HTERT RPE-1 (cell line): ENCODE results near the gene NUFIP1.
"Not testable (repeated sequence)": the region's sequence is repeated elsewhere in the genome, so short reads cannot be mapped to it uniquely, and the experiment has no call there.

Source experiments
- in situ Hi-C: fragments of 300-500 bp; cut with MboI; formaldehyde crosslinking; loops from 4 replicates; pipeline ENCODE4 v1.14.3; 2020; ENCODE audit warnings: low sequenced_read_pairs

The NUFIP1 gene

GRCh38 chr13:44920013-44920412, 69.3 kb downstream of the NUFIP1 start:
- in situ Hi-C loops = no loop called here

- in situ Hi-C loops = no loop called here
Observed at GRCh38 chr13:44919104-44919804, 70.0 kb downstream of the NUFIP1 start.

GRCh38 chr13:44918326-44919103, 70.8 kb downstream of the NUFIP1 start:
- in situ Hi-C loops = no loop called here

- in situ Hi-C loops = no loop called here
Observed at GRCh38 chr13:44917589-44918325, 71.5 kb downstream of the NUFIP1 start.

DNA sequence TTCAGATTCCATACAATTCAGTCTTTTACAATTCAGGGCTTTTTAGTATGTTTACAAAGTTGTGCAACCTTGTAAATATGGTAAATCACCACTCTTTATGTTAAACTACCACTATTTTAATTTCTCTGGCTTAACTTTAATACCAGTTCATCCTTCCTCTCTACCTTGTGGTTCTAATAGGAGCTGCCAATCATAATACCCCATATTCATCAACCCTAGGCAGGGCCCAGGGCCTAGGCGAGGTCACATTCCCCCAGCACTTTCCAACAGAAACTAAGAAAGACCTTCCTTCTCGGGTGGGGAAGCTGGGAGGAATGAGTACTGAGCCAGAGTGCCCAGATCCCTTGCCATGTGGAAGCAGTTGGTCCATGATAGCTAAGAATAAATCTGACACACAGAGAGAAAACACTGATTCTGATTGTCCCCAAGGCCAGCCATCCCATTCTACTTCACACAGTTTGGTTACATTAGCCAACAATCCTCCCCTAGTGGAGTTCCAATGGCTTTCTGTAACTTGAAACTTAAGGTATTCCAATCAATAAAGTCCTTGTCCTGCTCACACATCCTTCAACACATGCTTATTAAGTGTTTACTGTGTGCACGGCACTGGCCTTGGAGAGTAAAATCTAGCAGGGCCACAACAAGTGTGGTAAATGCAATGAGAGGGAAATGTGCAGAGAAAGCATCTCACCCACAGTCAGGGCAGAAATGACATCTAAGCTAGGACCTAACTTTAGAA, 76.8 kb downstream of the NUFIP1 start:
- in situ Hi-C loops = no loop called here

DNA sequence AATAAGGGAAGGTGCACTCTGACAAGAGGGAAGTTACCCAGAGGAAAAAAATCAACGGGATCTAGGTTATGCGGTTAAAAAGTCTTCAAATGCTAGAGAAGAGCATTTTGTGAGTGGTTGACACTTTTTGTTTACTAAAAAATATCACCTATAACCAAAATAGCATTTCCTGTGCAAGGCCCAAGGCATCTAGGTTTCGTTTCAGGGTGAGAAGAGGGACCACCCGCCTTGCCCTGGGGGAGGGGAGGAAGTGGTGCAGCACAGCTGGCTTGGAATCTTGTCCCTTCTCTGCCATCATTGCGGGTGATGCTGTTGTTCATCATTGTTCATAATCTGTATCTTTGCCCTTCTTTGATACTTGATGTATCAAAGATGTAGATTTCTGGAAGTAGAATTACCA, 80.6 kb downstream of the NUFIP1 start:
- in situ Hi-C loops = no loop called here

- in situ Hi-C loops = no loop called here
Observed at GRCh38 chr13:44908266-44908665, 81.0 kb downstream of the NUFIP1 start.

- in situ Hi-C loops = no loop called here
Observed at GRCh38 chr13:44906713-44907112, 82.6 kb downstream of the NUFIP1 start.

- in situ Hi-C loops = no loop called here
Observed at GRCh38 chr13:44906230-44906629, 83.0 kb downstream of the NUFIP1 start.

GRCh38 chr13:44905556-44905955, 83.7 kb downstream of the NUFIP1 start:
- in situ Hi-C loops = no loop called here

DNA sequence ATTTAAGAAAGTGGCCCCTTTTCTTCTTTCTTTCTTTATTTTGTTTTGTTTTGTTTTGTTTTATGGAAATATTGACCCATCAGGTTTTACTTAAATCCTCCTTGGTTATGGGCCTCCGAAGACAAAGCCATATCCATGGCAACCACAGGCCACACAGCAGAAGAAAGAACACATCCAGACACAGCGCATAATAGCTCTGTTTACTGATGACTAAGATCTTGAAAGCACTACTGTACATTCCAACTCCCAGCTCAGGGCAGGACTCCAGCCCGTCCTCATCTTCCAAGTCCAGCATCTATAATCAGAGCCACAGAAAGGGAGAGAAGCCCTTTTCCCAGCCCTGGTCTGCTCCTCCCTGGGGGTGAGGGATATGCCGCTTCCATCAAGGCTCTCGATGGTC, 84.3 kb downstream of the NUFIP1 start:
- in situ Hi-C loops = no loop called here

DNA sequence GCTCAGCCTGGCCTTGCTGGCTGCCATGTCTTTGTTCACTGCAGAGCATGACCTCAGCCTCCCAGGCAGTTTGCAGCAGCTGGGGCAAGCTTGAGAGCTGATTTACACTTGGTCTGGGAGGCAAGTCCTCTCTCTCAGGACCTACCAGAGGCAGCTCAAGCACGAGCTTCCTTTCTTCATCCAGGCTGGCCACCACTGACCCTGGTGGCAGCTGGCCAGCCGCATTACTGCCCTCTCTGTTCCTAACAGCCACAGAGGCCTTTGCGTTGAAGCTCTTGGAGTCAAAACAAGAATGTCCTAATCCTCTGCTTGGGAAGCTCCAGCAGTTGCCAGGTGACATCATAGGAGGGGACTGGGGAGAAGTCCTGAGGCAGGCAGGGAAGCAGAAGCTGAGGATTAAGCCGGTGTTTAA, 85.7 kb downstream of the NUFIP1 start:
- in situ Hi-C loops = no loop called here

DNA sequence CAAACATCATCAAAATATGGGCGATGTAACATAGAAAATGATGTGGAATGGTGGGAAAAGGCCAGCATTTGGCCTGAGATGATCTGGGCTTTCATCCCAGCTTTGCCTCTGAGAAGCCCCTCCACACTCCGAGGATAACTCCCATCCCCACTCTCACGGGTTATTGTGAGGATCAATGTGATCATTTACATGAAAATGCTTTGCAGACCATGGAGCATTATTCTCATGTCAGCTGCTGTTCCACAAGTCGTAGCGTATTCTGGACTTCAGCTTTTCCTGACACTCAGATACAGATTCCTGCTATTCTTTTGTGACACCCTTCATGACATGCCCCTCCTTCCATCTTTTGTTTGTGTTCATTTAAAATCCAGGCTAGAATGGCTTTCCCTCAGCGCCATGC, 86.5 kb downstream of the NUFIP1 start:
- in situ Hi-C loops = no loop called here

DNA sequence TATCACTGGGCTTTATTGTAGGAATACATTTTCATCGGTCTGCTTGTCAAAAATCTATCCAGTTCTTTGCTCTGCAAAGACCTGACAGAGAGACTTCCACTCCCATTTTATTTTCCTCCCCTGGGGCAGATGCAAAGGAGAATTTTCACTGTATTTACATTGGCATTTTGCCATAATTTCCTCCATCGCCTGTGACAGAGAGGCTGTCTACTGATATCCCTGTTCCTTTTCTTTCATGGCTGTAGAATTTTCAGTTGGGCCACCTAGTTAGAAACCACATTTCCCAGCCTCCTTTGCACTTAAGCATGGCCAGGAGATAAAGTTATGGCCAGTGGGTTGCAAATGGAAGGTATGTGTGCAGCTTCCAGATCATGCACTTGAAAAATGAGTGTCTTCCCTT, 89.3 kb downstream of the NUFIP1 start:
- in situ Hi-C loops = no loop called here

- in situ Hi-C loops = not testable (repeated sequence)
Observed at GRCh38 chr13:44898308-44898707, 91.0 kb downstream of the NUFIP1 start.

DNA sequence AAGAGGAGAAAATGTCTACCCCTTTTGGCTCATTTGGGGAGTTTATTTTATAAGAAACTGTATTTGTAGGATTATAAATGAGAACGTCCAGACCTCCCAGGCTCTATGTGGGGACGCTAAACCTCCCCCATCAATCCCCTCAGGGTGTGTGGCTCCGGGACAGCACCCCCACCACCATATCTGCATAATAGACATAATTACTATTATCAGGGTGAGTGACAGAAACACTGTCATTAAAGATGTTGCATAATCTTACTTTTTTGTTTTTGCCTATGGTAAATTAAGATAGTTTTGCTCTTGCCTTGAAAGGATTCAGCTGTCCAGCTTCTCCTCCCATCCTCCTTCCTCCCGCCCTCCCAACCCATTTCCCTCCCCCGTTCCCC, 93.3 kb downstream of the NUFIP1 start:
- in situ Hi-C loops = no loop called here

GRCh38 chr13:44895264-44895952, 93.9 kb downstream of the NUFIP1 start:
- in situ Hi-C loops = no loop called here

DNA sequence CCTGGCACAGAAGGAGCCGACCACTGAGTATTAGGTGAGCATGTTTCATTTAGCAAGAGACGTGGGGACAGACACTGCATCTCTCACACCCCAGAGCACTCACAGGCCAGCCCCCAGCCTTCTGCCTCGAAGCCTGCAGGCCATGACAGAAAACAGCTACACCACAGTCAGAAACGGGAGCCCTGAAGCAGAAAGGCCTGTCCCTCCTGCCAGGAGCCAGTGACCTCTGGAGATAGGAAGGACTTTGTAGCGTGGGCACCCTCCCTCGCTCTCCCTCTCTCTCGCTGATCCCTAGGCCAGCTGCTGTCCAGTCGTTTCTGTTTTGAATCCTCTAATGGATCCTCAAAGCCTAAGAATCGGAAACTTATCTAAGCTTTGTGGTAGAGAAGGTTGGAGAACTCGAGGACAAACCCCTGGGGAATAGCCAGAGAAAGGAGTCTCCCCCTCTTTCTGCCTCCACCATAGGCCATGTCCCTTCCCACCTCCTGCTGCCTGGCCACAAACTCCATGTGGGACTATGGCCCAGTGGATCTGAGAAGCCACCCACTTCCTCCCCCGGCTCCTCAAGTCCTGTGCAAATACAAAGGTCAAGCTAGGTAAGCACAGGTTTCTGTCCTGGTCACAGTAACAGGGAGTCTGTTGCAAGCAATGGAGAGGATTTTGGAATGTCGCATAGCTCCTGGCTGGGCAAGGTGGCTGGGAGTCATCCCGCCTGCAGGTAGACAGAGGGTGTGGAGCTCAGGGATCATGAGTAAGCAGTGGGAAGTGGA, 95.1 kb downstream of the NUFIP1 start:
- in situ Hi-C loops = no loop called here
